GM18873 (cell line): ENCODE measurements around the gene ECI2.

Source experiments
- ATAC-seq: cut with Tn5 transposase; IDR thresholded peaks from one replicate; pipeline ENCODE4 v1.9.1; 2021; ENCODE audit warnings: mild to moderate bottlenecking, moderate library complexity, moderate number of reproducible peaks; ENCODE audit not compliant: unreplicated experiment, low FRiP score

The ECI2 gene, protein sequence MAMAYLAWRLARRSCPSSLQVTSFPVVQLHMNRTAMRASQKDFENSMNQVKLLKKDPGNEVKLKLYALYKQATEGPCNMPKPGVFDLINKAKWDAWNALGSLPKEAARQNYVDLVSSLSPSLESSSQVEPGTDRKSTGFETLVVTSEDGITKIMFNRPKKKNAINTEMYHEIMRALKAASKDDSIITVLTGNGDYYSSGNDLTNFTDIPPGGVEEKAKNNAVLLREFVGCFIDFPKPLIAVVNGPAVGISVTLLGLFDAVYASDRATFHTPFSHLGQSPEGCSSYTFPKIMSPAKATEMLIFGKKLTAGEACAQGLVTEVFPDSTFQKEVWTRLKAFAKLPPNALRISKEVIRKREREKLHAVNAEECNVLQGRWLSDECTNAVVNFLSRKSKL

DNA sequence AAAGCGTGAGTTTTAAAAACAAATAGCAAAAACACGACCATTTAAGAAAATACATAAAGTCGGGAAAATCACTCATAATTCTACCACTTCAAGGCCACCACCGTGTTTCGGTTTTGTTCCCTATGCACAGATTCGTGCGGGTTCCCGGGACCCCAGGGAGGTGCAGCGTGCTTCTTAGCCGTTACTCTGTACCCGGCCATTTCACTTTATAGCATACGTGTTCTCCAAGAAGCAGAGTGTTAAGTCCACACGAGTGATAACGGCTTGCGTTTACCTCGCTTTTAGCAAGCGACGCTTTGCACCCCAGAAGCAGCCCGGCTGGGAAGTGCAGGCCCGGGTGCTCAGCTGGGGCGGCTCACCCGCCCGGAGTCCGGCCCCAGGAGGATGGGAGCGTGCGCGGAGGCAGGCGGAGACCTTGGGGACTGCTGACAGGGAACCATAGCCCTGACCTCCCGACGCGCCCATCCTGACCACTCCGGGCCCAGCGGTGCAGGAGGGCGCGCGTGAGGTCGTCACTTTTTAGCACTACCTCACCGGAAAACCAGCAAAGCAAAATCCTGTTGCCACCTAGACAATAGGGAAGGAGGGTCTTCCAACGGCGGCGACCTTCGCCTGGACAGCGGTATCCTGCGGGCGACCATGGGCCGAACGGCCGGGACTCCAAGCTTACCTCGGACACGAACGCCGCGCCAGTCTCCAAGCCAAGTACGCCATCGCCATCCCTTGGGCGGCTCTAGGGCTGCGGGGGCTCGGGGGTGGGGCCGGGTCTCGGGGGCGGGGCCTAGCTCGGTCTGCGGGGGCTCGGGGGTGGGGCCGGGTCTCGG lies at the start of gene ECI2:
TSS of gene ECI2 (minus strand) at position 735 of the 824 bp plus-strand sequence. CDS start at position 720, 15 bp downstream.
- no peak for ATAC-seq

DNA sequence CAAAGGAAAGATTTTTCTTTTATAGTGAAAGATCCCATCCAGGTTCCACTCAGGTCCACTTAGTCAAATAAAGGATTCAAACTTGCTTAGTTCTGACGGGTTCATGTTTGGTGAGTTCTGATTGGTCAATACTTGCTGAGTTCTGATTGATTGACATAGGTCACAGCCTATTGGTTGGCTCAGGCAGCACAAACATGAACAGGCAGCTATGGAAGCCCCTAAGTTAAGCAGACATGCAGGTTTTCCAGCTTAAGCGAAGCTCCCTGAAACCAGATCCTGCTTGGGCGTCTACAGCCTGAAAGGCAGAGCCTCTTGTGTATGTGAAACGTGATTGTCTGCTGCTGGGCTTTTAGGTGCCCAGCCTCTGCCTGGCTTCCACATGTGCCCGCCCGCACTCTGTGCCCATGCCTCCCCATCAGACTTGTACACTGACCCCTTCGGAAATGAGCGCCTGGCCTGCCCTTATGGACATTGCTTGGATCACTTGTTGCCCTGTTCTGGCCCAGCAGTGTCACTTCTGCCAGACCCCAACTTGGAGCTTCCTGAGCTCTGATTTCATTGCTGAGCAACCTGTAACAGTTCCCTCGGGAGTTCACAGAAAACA lies 45.4 kb upstream of the ECI2 start:
- ATAC-seq = no peak

DNA sequence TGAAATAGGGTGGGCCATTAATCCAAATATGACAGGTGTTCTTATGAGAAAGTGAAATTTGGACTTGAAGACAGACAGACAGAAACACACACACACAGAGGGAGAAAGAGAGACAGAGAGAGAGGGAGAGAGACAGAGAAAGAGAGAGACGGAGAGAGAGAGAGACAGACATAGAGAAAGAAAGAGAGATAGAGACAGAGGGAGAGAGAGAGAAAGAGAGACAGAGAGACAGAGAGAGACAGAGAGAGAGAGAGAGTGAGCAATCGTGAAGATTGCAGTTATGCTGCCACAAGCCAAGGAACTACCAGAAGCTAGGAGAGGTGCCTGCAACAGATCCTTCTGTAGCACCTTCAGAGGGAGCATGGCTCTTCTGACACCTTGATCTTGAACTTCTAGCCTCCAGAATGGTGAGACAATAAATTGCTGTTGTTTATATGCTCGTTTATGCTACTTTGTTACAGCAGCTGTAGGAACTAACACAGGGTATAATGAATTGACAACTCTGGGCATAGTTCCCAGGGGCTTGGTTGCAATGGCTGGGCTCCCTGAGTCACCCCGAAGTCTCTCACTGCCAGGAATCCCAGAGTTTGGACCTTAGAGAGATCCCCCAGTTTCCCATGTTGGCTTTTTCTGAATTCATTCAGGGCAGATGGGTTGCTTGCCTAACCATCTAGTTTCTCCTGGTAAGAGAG lies 44.7 kb upstream of the ECI2 start:
- no peak for ATAC-seq

DNA sequence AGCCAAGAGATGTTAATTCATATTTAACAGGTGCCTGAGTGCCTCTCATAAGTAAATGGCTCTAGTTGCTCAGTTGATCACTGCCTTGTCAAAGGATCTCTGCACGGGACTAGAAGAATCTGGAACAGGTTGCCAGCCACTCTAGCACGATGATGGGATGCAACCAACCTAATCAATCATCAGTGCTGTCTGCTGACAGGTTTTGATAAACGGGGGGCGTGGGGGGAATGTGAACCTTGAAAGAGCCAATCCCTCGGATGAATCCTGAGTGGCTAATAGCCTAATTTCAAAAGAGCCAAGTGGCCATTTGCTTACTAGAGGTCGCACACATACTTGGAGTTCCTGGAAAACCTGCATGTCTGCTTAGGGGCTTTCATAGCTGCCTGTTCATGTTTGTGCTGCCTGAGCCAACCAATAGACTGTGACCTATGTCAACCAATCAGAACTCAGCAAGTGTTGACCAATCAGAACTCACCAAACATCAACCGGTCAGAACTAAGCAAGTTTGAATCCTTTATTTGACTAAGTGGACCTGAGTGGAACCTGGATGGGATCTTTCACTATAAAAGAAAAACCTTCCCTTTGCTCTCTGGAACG lies 43.5 kb upstream of the ECI2 start:
- ATAC-seq = no peak

DNA sequence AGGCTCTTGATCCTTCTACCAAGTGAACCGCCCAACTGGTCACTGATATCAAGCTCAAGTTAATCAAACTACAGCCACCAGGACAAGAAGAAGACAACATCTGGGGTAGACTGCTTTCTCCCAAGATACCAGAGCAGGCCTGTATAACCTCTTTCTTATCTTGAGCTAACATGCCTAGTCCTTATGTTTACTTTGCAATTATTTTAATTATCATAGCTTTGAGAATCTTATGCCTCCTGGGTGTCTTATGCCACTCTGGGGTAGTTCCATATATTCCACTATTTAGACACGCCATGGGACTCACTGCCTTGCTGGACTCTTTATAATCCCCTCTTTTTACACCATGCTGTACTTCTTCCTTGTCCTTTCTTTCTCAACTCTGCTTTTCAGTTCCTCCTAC lies 41.5 kb upstream of the ECI2 start:
- ATAC-seq = no peak

DNA sequence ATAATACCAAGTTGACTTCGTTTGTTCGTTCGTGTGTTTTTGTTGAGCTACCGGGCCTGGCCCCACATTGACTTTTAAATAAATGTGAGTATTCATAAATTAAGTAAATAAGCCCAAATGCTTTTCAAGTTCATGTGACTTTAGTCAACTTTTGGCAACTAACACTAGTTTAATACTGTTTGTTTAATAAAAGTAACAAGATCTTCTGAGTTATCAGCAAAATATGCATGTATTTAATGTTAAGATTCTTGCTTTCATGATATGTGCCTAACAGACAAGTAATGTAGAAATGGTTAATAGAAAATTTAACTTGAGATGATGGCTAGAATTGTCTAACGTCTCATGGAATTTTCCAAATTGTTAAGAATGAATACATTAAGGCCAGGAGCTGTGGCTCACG lies 38.7 kb upstream of the ECI2 start:
- no peak for ATAC-seq

DNA sequence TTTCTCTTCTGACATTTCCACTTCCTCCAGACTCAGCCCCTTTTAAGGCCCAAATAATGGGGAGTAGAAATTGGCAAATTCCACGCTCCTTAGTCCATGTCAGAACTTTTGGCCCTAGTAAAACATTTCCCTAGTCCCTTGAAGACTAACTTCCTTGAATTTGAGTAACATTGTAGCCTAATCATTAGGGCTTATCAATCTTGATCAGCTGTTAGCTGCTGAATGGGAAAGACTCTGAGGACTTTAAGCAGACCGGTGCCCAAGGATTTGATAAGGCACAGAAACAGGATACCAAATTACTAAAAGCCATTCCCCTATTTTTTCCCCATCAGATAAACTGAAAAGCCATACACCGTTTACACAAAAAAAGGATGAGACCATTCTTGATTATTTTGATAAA lies 37.0 kb upstream of the ECI2 start:
- no peak for ATAC-seq

DNA sequence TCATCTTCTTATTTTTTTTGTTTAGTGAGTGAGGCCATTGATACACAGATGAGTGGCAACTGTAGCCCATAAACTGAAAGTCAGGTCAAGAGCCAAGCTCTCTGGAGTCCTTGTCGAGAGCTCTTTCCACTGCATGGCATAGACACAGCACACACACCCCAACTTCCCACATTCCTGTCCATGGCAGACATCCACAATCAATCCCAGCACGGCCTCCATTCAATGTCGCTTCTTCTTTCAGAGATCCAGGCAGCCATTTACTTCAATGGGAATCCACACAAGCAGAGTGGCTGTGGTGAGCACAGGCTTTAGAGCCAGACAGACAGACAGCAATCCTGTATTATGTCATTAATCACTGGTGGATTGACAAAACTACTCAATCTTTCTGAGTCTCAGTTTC lies 34.9 kb upstream of the ECI2 start:
- no peak for ATAC-seq

DNA sequence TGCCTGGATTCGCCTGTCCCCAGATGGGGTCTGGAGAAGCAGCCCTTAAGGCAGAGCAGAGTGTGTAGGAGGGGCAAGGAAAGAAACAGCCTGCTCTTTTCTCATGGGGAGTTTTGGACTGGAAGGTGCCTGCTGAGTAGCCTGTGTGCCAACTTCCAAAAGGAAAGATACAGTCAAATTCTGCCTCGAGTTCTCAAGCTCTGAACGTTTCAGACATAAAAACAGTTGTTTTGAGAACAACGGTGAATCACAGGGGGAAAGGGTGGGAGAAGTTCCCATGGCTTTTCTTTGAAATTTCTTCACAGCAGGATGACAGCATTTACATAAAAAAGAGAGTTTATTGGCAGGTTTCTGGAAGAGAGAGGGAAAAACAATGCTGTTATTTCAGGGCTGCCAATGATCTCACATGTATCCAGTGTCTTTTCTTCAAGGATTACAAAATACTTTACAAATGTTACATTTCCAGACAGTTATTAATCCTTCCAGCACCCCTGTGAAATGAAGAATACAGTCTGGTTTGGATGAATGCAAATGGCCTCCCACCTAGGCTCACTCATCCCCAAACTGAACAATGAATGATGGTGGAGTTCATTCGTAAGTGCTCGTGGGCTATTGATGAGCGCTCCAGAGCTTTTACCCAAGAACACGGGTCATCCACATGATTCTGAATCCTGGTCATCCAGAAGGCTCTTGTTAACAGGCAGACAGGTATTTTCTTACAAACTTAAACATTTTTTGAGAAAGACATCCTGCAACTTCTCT lies 33.8 kb upstream of the ECI2 start:
- ATAC-seq = no peak

DNA sequence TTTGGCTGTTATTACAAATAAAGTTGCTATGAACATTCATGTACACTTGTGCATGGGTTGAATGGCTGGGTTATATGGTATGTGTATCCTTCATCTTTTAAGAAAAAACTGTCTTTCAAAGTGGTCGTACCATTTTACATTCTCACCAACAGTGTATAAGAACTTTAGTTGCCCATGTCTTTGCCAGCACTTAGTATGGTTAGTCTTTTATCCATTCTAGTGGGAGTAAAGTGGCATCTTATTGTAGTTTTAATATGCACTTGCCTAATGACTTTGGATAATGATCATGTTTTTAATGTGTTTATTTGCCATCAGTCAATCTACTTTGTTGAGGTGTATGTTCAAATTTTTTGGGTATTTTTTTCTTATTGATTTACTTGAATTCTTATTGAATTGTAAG lies 32.5 kb upstream of the ECI2 start:
- no peak for ATAC-seq

DNA sequence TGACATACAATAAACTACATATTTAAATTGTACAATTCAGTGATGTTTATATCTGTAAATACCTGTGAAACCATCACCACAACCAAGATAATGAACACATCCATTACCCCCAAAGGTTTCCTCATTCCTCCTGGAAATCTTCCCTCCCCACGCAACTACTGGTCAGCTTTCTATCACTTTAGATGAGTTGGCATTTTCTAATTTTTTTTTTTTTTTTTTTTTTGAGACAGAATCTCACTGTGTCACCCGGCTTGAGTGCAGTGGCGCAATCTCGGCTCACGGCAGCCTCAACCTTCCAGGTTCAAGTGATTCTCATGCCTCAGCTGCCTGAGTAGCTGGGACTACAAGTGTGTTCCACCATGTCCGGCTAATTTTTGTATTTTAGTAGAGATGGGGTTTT lies 31.7 kb upstream of the ECI2 start:
- ATAC-seq = no peak

DNA sequence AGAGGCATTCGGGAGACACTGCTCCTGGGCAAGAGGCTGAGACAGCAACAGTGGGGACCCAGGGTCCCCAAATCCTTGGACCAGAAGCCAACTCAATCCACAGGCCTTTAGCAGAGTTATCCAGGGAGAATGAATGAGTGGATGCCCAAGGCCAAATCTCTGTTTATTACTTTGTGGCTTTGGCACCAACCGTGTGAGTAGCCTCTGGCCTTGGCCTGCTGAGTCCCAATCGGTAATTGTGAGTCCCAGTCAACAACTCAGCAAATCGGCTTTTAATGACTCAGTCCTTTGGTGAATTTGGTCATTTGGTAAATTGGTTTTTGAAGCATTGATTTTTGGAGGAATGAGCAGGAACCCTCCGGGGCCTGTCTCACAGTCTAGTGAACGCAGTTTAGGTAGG lies 29.1 kb upstream of the ECI2 start:
- ATAC-seq = no peak

DNA sequence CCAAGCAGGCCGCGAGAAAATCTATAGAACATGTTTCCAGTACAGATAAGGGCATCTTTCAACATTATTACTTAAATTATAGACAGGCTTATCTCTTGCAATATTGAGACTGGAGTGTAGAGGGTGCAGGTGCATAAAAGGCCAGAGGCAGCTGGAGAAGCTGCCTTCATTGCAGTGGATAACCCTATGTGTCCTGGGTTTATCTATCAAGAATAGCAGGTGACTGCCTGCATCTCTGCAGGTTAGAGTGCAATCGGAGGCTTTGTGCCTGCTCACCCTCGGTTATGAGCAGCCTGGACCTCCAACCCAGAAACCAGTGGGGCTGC lies 28.7 kb upstream of the ECI2 start:
- no peak for ATAC-seq

DNA sequence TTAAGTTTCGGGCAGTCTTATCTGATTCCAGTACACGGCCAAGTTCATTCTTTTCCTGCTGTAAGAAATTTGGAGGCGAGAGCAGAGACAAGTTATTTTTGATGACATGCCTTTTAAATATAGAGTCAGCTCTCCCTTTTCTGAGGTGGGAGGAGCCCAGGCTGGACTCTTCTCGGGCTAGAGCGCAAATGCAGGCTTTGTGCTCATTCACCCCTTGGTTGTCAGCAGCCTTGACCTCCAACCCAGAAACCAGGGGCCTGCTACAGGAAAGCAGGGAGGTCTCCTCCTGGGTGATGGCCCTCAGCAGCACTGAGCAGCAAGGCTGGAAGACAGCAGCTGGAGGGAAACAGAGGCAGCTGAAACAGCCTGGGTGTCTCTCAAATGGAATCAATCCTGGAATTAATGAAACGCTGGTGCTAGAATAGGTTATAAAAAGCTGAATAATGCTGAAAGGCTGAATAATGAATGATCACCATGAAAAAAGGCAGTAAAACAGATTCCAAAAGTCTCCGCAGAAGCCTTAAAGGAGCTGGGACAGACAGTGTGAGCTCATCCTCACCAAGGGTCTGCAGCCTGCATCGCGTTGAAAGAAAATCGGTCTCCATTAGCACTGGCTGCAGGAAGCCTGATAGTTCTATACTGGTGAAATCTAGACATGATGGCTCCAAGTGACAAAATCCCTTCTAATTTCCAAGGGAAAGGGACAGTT lies 28.2 kb upstream of the ECI2 start:
- no peak for ATAC-seq

DNA sequence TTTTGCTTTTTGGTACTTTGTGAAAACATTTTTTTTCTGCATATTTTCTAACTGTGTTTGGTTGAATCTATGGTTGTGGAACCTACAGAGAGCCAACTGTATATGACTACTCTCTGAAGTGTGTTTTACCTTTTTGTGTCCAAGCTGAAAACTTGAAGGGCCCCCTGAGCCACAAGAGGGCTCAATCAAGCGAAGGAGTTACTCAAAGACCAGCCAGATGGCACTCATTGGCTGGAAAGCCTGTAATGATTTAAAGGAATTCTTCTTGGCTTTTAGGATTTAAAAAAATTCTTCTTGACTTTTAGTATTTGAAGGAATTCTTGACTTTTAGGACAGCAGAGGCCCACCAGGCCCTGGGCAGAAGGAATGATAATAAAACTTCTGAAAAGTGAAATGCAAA lies 27.0 kb upstream of the ECI2 start:
- no peak for ATAC-seq

DNA sequence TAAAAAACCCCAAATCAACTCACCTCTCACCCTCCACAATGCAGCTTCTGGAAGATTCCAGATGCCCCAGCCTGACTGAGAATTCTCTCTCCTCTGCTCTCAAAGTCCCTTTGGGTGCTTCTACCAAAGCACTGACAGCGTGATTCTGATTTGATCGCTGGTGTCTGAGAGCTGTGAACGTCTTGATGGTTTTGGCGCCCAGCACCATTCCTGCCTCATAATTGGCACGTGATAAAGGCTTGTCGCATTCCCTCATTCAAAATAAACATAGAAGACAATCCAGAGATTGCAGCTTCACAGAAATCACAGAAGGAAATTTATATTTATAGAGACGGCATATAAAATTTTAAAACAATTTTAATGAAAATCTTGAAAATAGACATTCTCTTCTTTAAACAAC lies 24.1 kb upstream of the ECI2 start:
- no peak for ATAC-seq

DNA sequence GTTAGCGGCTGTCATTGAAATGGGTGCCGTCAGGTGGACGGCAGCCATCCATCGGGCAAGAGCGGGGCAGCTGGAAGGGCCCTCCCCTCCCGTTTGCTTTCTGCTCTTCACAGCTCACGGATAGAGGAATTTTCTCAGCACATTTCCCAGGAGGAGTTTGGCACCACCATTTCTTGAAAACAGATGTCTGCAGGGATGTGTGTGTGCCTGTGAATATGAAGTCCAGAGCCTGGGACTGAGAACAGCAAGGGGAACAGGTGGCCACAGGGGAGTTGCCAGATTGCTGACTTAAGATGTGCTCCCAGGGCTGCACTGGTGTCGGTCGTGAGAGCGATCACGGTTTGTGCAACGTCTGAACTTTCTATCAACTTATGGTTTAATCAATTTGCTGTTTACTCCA lies 22.1 kb upstream of the ECI2 start:
- ATAC-seq = no peak

DNA sequence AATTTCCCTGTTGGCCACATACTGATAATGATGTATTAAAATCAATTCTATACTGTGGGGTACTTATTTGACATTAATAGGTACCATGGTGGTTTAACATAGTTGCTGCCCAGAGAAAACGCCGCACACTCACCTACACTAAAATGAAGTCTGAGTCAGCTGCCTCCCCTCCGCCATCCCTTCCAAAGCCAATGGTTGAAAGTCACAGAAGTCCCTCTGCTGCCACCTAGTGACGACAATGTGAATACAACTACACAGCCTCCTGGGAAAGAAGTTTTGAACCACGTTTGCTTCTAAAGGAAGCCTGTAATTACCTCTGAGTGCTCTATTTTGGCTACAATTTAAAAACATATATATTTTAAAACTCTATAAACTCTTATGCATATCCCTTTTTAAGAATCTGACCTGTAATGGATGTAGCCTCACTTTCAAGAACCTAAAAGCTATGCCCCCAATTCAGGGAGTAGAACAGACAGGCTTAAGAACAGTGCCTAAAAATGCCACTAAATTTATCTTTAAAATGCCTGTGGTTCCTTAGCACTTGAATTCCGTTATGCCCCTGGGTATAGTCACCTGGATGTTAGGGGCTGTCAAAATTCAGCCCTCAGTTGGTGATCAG lies 20.6 kb upstream of the ECI2 start:
- no peak for ATAC-seq

DNA sequence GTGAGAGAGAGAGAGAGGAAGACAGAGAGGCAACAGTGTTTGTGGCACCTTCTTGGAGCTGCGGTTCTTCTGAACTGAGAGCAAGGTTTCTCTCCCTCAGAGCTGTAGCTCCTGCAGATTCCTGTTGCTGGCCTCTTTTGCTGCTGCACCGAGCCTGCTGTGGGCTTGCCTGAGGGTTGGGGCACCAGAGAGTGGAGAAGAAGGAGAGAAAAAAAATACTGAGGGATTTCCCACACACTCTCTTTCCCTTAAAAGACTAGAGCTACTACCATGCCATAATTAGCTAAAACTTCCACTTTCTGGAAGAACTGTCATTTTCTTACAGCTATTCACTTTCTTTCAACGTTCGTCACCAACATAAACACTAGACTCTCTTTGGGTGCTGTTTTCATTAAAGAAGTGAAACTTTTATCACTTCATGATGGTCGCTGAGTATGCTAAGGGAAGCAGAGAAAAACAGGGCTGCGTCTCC lies 18.2 kb upstream of the ECI2 start:
- no peak for ATAC-seq
